Kidney capillary endothelial cell (primary cell): ENCODE results near the gene PPP1R7.

Source experiments
- DNase-seq: peaks from one replicate; pipeline ENCODE4 v3.0.0-alpha.2; 2018; ENCODE audit warnings: low spot score

Gene PPP1R7

GRCh38 chr2:241214766-241215165, 64.5 kb downstream of the PPP1R7 start:
- no peak for DNase-seq

DNA sequence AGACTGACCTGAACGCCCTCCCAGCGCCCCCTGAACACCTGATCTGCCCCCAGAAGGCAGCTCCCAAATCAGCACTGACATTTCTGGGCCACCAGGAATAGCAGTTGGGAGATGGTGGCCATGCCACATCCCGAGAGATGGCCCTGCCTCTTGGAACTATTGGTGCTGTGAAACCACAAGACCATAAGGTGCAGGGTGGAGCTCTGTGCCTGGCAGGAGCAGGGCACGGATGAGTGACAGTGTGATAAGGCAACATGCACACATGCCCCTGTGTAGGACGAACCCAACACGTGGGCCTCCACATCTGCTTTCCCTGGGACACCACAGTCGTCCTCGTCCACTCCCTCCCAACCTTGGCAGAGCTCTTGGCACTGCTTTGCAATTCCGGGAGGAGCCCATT, 65.2 kb downstream of the PPP1R7 start:
- DNase-seq, result no peak

- no peak for DNase-seq
These were observed 66.0 kb downstream of the PPP1R7 start for GRCh38 chr2:241216211-241216761.

- DNase-seq, result peak; percentile 51
These were observed 67.2 kb downstream of the PPP1R7 start for GRCh38 chr2:241217320-241218031.

DNA sequence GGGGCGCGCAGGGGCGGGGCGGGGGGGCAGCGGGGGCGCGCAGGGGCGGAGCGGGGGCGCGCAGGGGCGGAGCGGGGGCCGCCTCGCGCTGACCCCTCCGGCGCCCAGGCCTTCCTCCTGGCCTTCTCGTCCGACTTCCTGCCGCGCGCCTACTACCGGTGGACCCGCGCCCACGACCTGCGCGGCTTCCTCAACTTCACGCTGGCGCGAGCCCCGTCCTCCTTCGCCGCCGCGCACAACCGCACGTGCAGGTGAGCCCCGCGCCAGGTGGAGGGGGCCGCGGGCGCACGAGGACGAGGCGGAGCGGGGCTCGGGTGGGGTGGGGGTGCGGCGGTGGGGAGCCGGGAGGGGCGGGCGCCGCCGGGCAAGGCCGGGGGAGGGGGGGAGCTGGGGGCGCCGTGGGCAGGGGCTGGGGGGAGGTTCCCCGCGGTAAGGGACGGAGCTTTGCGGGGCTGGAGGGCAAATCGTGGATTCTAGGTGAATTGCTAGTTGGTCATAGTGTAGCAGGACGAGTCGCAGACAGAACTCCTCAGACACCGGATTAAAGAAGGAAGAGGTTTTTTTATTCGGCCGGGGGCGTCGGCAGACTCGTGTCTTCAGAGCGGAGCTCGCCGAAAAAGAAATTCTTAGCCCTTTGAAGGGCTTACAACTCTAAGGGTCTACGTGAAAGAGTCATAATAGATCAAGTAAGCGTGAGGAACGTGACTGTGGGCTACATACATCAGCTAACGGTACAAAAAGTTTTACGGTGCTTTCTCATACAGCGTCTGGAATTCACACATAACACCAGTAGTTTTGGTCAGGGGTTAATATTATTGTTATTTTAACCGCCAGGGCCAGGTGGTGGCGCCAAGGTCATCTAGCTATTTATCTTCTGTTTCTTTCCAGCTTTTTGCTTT, 68.1 kb downstream of the PPP1R7 start:
- DNase-seq, result peak; percentile 51

GRCh38 chr2:241219030-241219382, 68.7 kb downstream of the PPP1R7 start:
- no peak for DNase-seq

- no peak for DNase-seq
These were observed 69.6 kb downstream of the PPP1R7 start for GRCh38 chr2:241219856-241220356.

DNA sequence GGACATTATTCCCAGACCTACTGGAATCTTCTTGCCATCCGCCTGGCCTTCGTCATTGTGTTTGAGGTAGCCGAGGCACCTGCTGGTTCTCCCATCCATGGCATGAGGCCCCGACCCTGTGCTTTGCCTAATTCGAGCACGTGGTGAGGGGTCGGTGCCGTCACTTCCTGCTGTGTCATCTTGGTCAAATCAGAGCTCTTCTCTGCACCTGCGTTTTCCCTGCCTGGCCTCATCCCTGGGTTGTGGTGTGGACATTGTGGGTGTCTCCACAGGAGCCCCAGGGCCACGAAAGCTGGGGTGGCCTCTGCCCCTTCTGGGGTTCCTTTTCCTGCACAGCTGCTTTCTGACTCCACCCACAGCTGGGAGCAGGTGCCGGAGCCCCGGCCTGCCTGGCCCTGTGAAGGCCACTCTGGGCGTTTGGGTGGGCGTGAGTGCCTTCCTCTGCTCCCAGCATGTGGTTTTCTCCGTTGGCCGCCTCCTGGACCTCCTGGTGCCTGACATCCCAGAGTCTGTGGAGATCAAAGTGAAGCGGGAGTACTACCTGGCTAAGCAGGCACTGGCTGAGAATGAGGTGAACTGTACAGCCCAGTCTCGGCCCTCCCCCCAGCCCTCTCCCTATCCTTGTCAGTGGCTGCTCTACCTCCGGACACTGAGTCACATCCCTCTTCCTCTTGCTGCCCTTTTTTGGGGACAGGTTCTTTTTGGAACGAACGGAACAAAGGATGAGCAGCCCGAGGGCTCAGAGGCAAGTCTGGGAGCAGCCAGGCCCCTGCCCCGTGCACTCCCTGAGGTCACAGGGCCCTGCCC, 73.1 kb downstream of the PPP1R7 start:
- peak; percentile 58 for DNase-seq

DNA sequence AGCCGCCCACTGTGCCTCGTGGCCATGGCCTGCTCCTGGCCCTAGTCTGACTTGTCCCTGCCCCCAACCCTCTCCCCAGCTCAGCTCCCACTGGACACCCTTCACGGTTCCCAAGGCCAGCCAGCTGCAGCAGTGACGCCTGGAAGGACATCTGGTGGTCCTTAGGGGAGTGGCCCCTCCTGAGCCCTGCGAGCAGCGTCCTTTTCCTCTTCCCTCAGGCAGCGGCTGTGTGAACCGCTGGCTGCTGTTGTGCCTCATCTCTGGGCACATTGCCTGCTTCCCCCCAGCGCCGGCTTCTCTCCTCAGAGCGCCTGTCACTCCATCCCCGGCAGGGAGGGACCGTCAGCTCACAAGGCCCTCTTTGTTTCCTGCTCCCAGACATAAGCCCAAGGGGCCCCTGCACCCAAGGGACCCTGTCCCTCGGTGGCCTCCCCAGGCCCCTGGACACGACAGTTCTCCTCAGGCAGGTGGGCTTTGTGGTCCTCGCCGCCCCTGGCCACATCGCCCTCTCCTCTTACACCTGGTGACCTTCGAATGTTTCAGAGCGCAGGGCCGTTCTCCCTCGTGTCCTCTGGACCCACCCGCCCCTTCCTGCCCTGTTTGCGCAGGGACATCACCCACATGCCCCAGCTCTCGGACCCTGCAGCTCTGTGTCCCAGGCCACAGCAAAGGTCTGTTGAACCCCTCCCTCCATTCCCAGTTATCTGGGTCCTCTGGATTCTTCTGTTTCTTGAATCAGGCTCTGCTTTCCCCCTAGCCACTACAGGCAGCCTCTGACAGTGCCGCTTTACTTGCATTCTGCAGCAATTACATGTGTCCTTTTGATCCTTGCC, 74.0 kb downstream of the PPP1R7 start:
- DNase-seq, result no peak

DNA sequence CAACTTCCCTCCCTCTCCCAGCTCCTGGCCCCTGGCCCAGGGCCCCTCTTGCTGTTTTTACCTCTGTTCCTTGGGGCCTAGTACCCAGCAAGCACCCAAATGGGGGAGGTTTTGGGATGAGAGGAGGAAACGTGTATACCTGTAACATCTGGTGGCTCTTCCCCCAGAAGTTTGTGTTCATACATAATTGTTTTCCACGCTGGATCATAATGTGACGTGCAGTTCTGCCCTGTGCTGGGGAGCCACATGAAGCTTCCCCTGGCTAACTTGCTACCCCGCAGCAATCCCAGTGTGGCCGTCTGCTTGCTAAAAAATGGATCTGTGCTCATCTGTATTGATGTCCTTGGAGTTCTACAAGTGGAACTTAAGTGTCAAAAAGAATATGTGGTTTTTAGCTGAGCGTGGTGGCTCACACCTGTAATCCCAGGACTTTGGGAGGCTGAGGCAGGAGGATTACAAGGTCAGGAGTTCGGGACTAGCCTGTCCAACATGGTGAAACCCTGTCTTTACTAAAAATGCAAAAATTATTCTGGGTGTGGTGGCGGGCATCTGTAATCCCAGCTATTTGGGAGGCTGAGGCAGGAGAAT, 74.7 kb downstream of the PPP1R7 start:
- no peak for DNase-seq

DNA sequence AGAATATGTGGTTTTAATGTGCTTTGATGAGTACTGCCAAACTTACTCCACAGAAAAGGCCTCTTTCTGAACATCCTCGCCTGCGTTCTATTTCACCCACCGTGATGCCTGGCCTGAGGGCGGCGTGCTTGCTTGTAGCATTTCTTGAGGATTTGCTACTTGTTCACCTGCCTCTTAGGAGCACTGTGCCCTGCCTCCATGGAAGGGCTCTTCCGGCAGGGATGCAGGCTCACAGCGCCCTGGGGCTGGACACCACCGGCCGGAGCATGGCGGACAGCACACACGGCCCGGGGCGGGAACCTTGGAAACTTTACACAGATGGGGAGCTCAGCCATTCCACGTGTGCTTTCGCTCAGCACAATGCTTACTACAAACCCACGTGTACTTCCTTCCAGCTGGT, 75.3 kb downstream of the PPP1R7 start:
- DNase-seq, result no peak

GRCh38 chr2:241225983-241226382, 75.7 kb downstream of the PPP1R7 start:
- DNase-seq, result no peak

- DNase-seq, result no peak
These were observed 76.7 kb downstream of the PPP1R7 start for GRCh38 chr2:241226723-241227572.

GRCh38 chr2:241227594-241227993, 77.3 kb downstream of the PPP1R7 start:
- DNase-seq, result no peak

GRCh38 chr2:241228081-241228859, 78.0 kb downstream of the PPP1R7 start:
- no peak for DNase-seq

GRCh38 chr2:241228860-241229516, 78.7 kb downstream of the PPP1R7 start:
- DNase-seq, result no peak

- no peak for DNase-seq
These were observed 79.5 kb downstream of the PPP1R7 start for GRCh38 chr2:241229563-241230401.

DNA sequence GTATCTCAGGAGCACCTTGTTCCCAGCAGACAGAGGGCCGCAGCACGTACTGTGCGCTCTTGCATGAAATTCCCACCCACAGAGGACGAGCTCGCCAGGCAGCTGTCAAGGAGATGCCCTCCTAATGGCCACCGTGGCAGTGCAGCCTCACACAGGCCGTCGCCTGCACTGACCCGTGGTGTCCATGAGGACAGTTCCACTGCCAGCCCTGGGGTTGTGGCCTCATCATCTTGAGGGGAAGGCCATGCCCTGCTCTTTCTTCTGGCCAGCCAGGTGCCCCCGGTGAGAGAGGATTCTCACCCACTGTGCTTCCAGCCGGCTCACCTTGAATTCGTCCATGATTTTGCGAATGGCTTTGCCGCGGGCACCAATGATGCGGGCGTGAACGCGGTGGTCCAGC, 80.2 kb downstream of the PPP1R7 start:
- DNase-seq, result no peak
